OCI-LY3 (cell line): ENCODE measurements around the gene SHANK3.

Experiments
- H2AFZ ChIP-seq: fragments of 200-600, 300-600 bp; shearing (Covaris generic); 2 replicates; pipeline ENCODE4 v1.6.0; 2014; ENCODE audit warnings: antibody characterized with exemption, low read depth, low read length
- H3K27ac ChIP-seq: fragments of 200-600, 300-600 bp; sonication (generic); 2 replicates; pipeline ENCODE4 v1.5.1; 2014; ENCODE audit warnings: mild to moderate bottlenecking, low read length, moderate library complexity, mixed read lengths
- H3K27me3 ChIP-seq: fragments of 200-600, 300-600 bp; sonication (generic); 2 replicates; pipeline ENCODE4 v1.6.1; 2014; ENCODE audit warnings: low read depth, low read length, mixed read lengths
- H3K36me3 ChIP-seq: fragments of 200-600, 300-600 bp; sonication (generic); replicated peaks from 2 replicates; pipeline ENCODE3; 2014; ENCODE audit warnings: low read depth, low read length, mixed read lengths
- H3K4me1 ChIP-seq: fragments of 300-600, 200-600 bp; sonication (generic); 2 replicates; pipeline ENCODE4 v1.6.1; 2014; ENCODE audit warnings: low read length, mixed read lengths
- H3K4me2 ChIP-seq: fragments of 200-600, 300-600 bp; sonication (generic); 2 replicates; pipeline ENCODE4 v1.6.1; 2014; ENCODE audit warnings: low read length, mixed read lengths
- H3K4me3 ChIP-seq: fragments of 300-600, 200-600 bp; sonication (generic); 2 replicates; pipeline ENCODE4 v1.5.1; 2014; ENCODE audit warnings: antibody characterized with exemption, mild to moderate bottlenecking, low read length, moderate library complexity
- H3K79me2 ChIP-seq: fragments of 300-600, 200-600 bp; shearing (Covaris generic); 2 replicates; pipeline ENCODE4 v1.6.1; 2014; ENCODE audit warnings: mild to moderate bottlenecking, low read length, mixed read lengths
- H3K9ac ChIP-seq: fragments of 300-600, 200-600 bp; shearing (Covaris generic); 2 replicates; pipeline ENCODE4 v1.6.0; 2014; ENCODE audit warnings: mild to moderate bottlenecking, low read length, moderate library complexity
- H3K9me3 ChIP-seq: fragments of 200-600, 300-600 bp; shearing (Covaris generic); 2 replicates; pipeline ENCODE4 v1.6.1; 2014; ENCODE audit warnings: low read length, mixed read lengths; ENCODE audit not compliant: insufficient read depth
- H4K20me1 ChIP-seq: fragments of 200-600, 300-600 bp; sonication (generic); 2 replicates; pipeline ENCODE4 v1.6.1; 2016; ENCODE audit warnings: low read length, mixed read lengths; ENCODE audit not compliant: insufficient read depth
- CTCF ChIP-seq: fragments of 200-600, 300-600 bp; sonication (generic); IDR thresholded peaks from 2 replicates; pipeline ENCODE4 v1.5.1; 2014; ENCODE audit warnings: antibody characterized with exemption, low read length, low read depth
- EZH2phosphoT487 ChIP-seq: fragments of 200-600 bp; shearing (Covaris generic); IDR thresholded peaks from 2 replicates; pipeline ENCODE4 v1.6.1; 2018; ENCODE audit warnings: antibody characterized with exemption, mixed run types, low read depth

The SHANK3 gene

GRCh38 chr22:50703726-50704509 is 31.3 kb downstream of the SHANK3 start:
- Histone ChIP-seq H3K4me2 (no peak overlapping the region), H3K79me2 (no peaks in the 10 kb centered on the region), H3K36me3 (no peaks in the 10 kb centered on the region), H3K9me3 (no peaks in the 10 kb centered on the region), H3K9ac (no peak overlapping the region), H3K27me3 (no peaks in the 10 kb centered on the region), H2AFZ (no peak overlapping the region), H4K20me1 (no peaks in the 10 kb centered on the region), H3K4me1 (no peaks in the 10 kb centered on the region), H3K27ac (no peak overlapping the region), H3K4me3 (no peak overlapping the region)
- no peak for TF ChIP-seq CTCF
- TF ChIP-seq EZH2phosphoT487: no peak

GRCh38 chr22:50704510-50705218 is 32.0 kb downstream of the SHANK3 start:
- Histone ChIP-seq H4K20me1 (no peaks in the 10 kb centered on the region), H3K4me3 (no peak overlapping the region), H2AFZ (no peak overlapping the region)

GRCh38 chr22:50705219-50705691 is 32.6 kb downstream of the SHANK3 start:
- Histone ChIP-seq H3K27me3 (no peaks in the 10 kb centered on the region), H2AFZ (no peak overlapping the region), H3K36me3 (no peaks in the 10 kb centered on the region), H3K9ac (no peak overlapping the region), H3K4me3 (no peak overlapping the region), H3K4me2 (no peak overlapping the region), H3K27ac (no peak overlapping the region), H3K9me3 (no peaks in the 10 kb centered on the region), H3K79me2 (no peaks in the 10 kb centered on the region), H4K20me1 (no peaks in the 10 kb centered on the region), H3K4me1 (no peaks in the 10 kb centered on the region)
- TF ChIP-seq EZH2phosphoT487 (no peak), CTCF (no peak)

More at GRCh38 chr22:50704510-50705218, 32.0 kb downstream of the SHANK3 start:
- Histone ChIP-seq H3K79me2 (no peaks in the 10 kb centered on the region), H3K27me3 (no peaks in the 10 kb centered on the region), H3K36me3 (no peaks in the 10 kb centered on the region), H3K9ac (no peak overlapping the region), H3K4me1 (no peaks in the 10 kb centered on the region), H3K27ac (no peak overlapping the region), H3K9me3 (no peaks in the 10 kb centered on the region), H3K4me2 (no peak overlapping the region)
- TF ChIP-seq EZH2phosphoT487: no peak
- no peak for TF ChIP-seq CTCF

- TF ChIP-seq CTCF (no peak), EZH2phosphoT487 (no peak)
- Histone ChIP-seq H3K27ac (no peak overlapping the region), H3K4me2 (no peak overlapping the region), H3K9me3 (no peaks in the 10 kb centered on the region), H3K36me3 (no peaks in the 10 kb centered on the region), H4K20me1 (no peaks in the 10 kb centered on the region), H3K4me1 (no peaks in the 10 kb centered on the region), H3K79me2 (no peaks in the 10 kb centered on the region), H2AFZ (no peak overlapping the region), H3K27me3 (no peaks in the 10 kb centered on the region), H3K4me3 (no peak overlapping the region), H3K9ac (no peak overlapping the region)
These were observed 33.3 kb downstream of the SHANK3 start for GRCh38 chr22:50705851-50706351.
